ENCODE data around the gene ZNF341. TPM values are rescaled to one million over a fixed set of nuclear protein-coding genes. Genes with fewer than 3 reads are reported as not detected.
A peak's percentile ranks its signal among the peaks of the same experiment; 100 is the strongest.

ZNF341 gene
- total and polyA plus RNA-seq, 9 of the 15 experiments (the other 6 are each of a cell fraction or from before 2014, with no cell fraction given), result 0.08 to 2.6 (median 1.0) TPM

GRCh38 chr20:33826270-33826897 is 94.6 kb downstream of the ZNF341 start (continued):
- TF ChIP-seq ZFP36 (IDR thresholded peaks at IDR 0.05; ENCODE audit: low read depth, low read length, partially characterized antibody) (peak; percentile 15), NFE2 (IDR thresholded peaks at IDR 0.05; ENCODE audit: low read depth) (no peak), PKNOX1 (IDR thresholded peaks at IDR 0.05) (peak; percentile 97), PBX2 (CRISPR knock-in tag; IDR thresholded peaks at IDR 0.05; ENCODE audit: low read depth) (no peak), PBX2 (tag; conservative IDR thresholded peaks at IDR 0.05; ENCODE audit: low read depth) (peak; percentile 82), ETS2 (tag; IDR thresholded peaks at IDR 0.05; ENCODE audit: borderline replicate concordance, poor library complexity, severe bottlenecking) (no peak), HNRNPUL1 (IDR thresholded peaks at IDR 0.05; ENCODE audit: low read length) (no peak)

All from K562 (cell line).